RKO (cell line): ENCODE measurements around the gene SOHLH1.

Experiments
- DNase-seq: peaks from one replicate; pipeline ENCODE4 v3.0.0-alpha.2; 2016; ENCODE audit warnings: low spot score

Gene SOHLH1

GRCh38 chr9:135699440-135699839 is at the start of gene SOHLH1:
SOHLH1 (minus strand) TSS chr9:135699481; CDS start chr9:135699467, 14 bp downstream.
- DNase-seq = no peak

- no peak for DNase-seq
These were observed 49.4 kb upstream of the SOHLH1 start for GRCh38 chr9:135748676-135749075.

GRCh38 chr9:135747311-135747710 is 48.0 kb upstream of the SOHLH1 start:
- no peak for DNase-seq

GRCh38 chr9:135746565-135746964 is 47.3 kb upstream of the SOHLH1 start:
- DNase-seq = no peak

- DNase-seq = no peak
These were observed 46.5 kb upstream of the SOHLH1 start for GRCh38 chr9:135745686-135746324.

GRCh38 chr9:135745189-135745588 is 45.9 kb upstream of the SOHLH1 start:
- no peak for DNase-seq

- DNase-seq = no peak
These were observed 45.2 kb upstream of the SOHLH1 start for GRCh38 chr9:135744333-135745070.

- DNase-seq = no peak
These were observed 44.5 kb upstream of the SOHLH1 start for GRCh38 chr9:135743546-135744332.

GRCh38 chr9:135743021-135743420 is 43.7 kb upstream of the SOHLH1 start:
- DNase-seq = no peak

GRCh38 chr9:135741276-135742219 is 42.3 kb upstream of the SOHLH1 start:
- no peak for DNase-seq

GRCh38 chr9:135739271-135740220 is 40.3 kb upstream of the SOHLH1 start:
- DNase-seq = no peak

GRCh38 chr9:135737840-135738521 is 38.7 kb upstream of the SOHLH1 start:
- DNase-seq = no peak

- DNase-seq = no peak
These were observed 37.9 kb upstream of the SOHLH1 start for GRCh38 chr9:135736979-135737839.

- no peak for DNase-seq
These were observed 37.1 kb upstream of the SOHLH1 start for GRCh38 chr9:135736272-135736978.

GRCh38 chr9:135734616-135735144 is 35.4 kb upstream of the SOHLH1 start:
- no peak for DNase-seq

- DNase-seq = no peak
These were observed 33.4 kb upstream of the SOHLH1 start for GRCh38 chr9:135732569-135733257.

- DNase-seq = no peak
These were observed 32.2 kb upstream of the SOHLH1 start for GRCh38 chr9:135731454-135731853.
